HG02884 (cell line): ENCODE measurements around the gene NCK2.
A peak's percentile ranks its signal among the peaks of the same experiment; 100 is the strongest.

Source experiments
- ATAC-seq: cut with Tn5 transposase; IDR thresholded peaks from one replicate; pipeline ENCODE4 v1.9.1; 2021; ENCODE audit warnings: mild to moderate bottlenecking, moderate library complexity; ENCODE audit not compliant: unreplicated experiment

Gene NCK2

DNA sequence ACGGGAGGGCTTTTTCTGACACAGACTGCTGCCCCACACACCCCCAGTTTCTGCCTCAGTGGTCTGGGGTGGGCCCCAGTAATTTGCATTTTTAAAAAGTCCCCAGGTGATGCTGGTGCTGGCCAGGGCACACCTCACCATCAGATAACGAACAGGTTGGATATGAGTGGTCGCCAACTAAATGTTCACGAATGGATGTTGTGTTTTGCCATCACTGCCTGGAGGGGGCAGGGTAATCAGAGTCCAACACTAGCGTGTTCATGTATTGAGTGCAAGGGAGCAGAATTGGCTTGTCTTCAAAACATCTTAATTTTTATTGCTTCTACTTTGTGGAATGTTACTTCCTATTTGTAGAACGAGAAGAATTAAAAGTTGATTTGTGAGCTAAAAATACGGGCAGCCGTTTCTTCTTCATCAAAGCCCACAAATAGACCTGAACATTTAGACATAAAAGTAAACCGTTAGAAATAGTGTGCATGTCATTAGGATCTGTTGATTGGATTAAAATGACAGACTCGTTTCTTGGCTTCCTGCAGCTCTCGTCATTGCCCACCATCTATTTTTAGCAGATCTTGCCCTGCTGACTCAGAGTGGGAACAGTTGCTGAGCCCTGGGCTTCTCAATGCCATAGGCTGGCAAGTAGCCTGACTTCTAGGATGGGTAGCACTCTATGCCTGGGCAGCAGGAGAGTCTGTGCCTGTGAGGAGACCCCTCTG, 45.2 kb downstream of the NCK2 start:
- peak; percentile 52 for ATAC-seq

DNA sequence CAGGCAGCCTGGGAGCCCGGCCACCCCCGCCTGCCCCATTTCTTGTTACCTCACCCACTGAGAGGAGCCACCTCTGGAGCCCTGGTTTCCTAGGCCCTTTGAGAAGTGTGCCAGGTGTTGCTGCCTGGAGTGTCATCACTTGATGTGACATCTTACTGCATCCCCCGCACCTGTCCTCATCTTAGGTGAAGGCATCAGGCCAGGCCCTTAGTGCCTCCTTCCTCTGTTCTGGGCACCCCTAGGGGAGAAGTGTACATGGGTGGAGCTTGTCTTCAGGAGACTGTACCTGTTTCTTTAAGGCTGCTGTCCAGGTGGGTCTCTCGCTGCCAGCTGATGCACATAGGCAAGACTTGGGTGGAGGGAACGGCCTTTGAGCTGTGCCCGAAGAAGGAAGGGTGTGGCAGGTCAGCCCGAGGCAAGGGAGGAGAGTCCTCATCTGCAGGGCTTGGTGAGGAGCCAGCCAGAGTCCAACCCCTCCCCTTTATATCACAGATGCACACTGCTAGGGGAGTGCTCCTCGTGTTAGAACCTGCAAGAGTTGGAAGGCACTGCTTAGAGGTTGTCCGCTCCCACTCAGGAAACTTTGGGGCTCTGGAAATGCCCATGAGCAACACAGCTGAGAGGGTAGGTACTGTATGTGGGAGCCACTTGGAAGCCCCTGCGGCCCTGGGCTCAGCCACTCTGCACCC, 45.9 kb downstream of the NCK2 start:
- no peak for ATAC-seq

- no peak for ATAC-seq
These were observed 46.5 kb downstream of the NCK2 start for GRCh38 chr2:105791229-105791628.

GRCh38 chr2:105792561-105792960, 47.8 kb downstream of the NCK2 start:
- no peak for ATAC-seq

- no peak for ATAC-seq
These were observed 48.7 kb downstream of the NCK2 start for GRCh38 chr2:105793196-105793975.

DNA sequence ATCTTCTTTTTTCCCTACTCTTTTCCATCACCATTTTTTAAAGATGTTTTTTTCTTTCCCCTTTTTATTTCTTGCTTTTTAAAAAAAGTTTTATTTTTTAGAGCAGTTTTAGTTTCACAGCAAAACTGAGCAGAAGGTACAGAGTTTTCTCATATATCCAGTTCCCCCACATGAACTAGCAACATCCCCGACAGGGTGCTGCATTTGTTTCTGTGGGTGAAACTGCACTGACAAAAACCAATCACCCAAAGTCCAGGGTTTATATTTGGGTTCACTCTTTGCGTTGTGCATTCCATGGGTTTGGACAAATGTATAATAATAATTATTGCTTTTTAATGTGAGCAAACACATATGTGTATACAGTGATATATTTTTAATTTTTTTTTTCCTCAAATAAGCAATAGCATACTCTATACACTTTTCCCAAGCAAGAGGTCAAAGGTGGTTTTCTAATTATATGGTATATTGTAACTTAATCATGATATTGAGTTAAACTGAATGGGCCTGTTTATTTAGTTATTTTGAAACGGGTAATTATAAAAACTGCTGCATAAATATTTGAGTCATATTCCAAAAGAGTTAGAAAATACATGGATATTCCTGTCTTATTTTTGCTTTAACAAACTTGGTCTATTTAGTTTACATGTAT, 50.3 kb downstream of the NCK2 start:
- no peak for ATAC-seq

- ATAC-seq = no peak
These were observed 50.8 kb downstream of the NCK2 start for GRCh38 chr2:105795575-105795934.

GRCh38 chr2:105796131-105796638, 51.5 kb downstream of the NCK2 start:
- ATAC-seq = no peak

DNA sequence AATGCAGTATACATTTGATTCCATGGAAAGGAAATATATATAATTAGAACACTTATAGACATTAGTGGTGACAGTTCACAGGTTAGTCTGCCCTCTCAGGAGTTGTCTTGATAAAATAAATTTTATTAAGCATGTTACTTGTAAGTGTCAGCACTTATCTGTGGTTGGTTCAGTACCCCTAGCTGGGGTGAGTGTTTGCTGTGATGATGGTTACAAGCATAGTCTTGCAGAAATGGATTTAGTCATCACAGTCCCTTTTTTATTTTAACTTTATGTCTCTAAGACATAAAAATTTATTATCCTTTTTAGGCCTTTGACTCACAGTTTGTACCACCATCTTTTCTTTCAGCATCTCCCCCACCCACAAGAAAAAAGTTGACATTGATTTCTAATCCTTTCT, 52.1 kb downstream of the NCK2 start:
- ATAC-seq = no peak

- ATAC-seq = peak; percentile 40
These were observed 52.6 kb downstream of the NCK2 start for GRCh38 chr2:105797298-105797819.

DNA sequence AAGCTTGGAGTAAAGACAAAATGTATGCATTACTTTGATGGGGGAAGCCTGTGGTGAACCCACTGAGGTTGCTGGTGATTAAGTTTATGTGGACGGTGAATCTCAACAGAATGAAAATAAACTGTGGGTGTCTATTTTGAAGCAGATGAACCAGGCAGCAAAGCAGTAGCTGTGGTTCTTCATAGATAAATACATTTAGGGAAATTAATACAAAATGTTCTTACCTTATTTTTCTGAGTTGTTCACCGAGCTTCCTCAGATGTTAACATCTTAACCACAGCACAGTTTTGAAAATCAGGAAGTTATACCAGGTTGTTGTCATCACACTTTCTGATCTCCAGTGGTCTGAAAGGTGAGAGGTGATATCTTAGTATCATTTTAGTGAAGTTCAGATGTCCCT, 53.9 kb downstream of the NCK2 start:
- ATAC-seq = peak; percentile 23

DNA sequence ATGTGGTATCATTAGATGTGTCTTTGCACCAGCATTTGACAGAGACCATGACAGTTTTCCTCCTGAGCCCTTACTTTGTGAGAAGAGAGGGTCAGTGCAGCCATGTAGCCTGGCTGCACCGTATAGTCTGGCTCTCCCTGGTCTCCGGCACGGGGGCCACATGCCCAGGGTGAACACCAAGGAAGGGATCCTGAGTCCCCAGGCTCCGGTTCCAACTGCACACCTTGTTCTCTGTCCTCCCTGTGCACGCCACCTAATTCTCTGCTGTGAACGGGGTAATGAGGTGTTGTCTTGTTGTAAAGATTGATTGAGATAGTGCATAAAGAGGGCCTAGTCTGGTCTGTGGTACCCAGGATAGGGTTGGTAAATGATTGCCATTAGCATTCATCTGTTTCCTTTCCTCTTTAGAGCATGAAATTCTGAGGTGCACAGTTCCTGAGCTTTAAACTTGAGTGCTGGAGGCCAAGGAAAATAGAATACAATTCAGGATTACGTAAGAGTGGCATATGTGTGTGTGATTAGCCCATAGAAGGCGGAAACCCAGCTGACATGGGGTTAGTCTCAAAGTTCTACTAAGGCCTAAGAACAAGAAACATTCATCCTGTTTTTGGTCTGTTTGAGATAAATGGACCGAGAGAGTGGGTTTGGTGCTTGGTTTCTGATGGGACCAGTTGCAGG, 55.5 kb downstream of the NCK2 start:
- no peak for ATAC-seq

- ATAC-seq = no peak
These were observed 56.4 kb downstream of the NCK2 start for GRCh38 chr2:105800953-105801635.

GRCh38 chr2:105801961-105802360, 57.2 kb downstream of the NCK2 start:
- ATAC-seq = no peak

DNA sequence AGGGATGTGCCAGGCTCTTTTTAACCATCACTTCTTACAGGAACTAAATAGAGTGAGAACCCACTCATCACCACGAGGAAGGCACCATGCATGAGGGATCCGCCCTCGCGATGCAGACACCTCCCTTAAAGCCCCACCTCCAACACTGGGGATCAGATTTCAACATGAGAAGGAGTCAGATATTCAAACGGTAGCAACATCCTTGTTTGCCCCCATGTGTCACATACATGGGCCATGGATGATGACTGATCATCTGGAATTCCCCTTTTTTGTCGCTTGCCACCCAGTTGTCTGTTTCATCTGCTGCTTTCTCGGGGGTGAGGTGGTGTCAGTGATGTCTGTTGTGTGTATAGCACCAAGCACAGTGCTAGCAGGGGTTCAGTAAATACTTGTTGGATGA, 57.9 kb downstream of the NCK2 start:
- ATAC-seq = peak; percentile 47

- no peak for ATAC-seq
These were observed 58.6 kb downstream of the NCK2 start for GRCh38 chr2:105803337-105803736.

DNA sequence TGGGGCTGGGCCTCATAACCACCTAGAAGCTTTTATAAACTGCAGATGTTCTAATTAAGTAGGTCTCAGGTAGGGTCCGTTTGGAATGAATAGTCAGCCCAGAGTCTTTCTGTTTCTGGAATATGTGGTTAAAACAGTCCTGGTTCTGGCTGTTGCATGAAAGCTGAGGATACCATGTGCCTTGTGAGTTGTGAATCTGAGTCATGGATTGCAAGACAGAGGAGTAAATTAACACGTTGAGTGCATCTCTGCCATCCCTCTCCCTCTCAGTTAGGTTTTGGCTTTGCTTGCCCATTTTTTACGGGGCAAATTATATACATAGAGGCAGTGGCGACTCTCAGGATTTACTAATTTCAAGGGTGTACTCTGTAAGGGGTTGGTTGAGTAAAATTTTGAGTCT, 59.1 kb downstream of the NCK2 start:
- no peak for ATAC-seq

- no peak for ATAC-seq
These were observed 59.6 kb downstream of the NCK2 start for GRCh38 chr2:105804266-105804665.

- ATAC-seq = no peak
These were observed 62.3 kb downstream of the NCK2 start for GRCh38 chr2:105806996-105807395.
